ENCODE results near the gene SLIT3.

DNA sequence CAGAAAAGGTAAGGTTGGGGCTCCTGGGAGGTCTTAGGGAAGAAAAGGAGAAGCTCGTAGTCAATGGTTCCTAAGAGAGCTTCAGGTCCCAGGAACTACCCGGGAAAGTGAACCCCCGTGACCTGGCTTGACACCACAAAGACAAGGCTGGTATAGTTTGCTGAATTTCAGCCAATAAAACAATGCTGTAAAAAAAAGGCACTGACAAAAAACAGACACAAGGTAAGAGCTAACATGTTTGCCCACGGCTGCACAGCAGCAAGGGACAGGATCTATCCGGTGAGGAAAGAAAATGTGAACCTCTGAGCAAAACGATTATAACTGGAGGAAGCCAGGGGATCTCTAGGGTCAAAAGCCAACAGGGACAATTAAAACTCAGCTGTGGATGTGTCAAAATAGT is 17.1 kb downstream of the SLIT3 start:
- TF ChIP-seq POLR2AphosphoS5 (IDR thresholded peaks at IDR 0.05) (no peak), POLR2A (IDR thresholded peaks at IDR 0.05; ENCODE audit: low read depth) (no peak)
- TF ChIP-seq, protein P1, sequence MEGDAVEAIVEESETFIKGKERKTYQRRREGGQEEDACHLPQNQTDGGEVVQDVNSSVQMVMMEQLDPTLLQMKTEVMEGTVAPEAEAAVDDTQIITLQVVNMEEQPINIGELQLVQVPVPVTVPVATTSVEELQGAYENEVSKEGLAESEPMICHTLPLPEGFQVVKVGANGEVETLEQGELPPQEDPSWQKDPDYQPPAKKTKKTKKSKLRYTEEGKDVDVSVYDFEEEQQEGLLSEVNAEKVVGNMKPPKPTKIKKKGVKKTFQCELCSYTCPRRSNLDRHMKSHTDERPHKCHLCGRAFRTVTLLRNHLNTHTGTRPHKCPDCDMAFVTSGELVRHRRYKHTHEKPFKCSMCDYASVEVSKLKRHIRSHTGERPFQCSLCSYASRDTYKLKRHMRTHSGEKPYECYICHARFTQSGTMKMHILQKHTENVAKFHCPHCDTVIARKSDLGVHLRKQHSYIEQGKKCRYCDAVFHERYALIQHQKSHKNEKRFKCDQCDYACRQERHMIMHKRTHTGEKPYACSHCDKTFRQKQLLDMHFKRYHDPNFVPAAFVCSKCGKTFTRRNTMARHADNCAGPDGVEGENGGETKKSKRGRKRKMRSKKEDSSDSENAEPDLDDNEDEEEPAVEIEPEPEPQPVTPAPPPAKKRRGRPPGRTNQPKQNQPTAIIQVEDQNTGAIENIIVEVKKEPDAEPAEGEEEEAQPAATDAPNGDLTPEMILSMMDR (IDR thresholded peaks at IDR 0.05): no peak

Measured in esophagus muscularis mucosa (tissue), 3 donors.